GM12801 (cell line): Measurements from ENCODE around the gene LTB4R2.

Source experiments
- CTCF ChIP-seq: IDR thresholded peaks from one replicate; pipeline ENCODE4 v1.5.1; 2011; ENCODE audit warnings: control low read depth; ENCODE audit not compliant: insufficient read length; ENCODE audit errors: extremely low read depth

LTB4R2 gene

GRCh38 chr14:24271834-24272263, 38.1 kb upstream of the LTB4R2 start:
- no peak for TF ChIP-seq CTCF

- TF ChIP-seq CTCF: no peak
Measured at GRCh38 chr14:24272467-24272866, 37.5 kb upstream of the LTB4R2 start.

- no peak for TF ChIP-seq CTCF
Measured at GRCh38 chr14:24273422-24273998, 36.4 kb upstream of the LTB4R2 start.

- no peak for TF ChIP-seq CTCF
Measured at GRCh38 chr14:24274101-24274543, 35.8 kb upstream of the LTB4R2 start.

- no peak for TF ChIP-seq CTCF
Measured at GRCh38 chr14:24277071-24277470, 32.9 kb upstream of the LTB4R2 start.

GRCh38 chr14:24277606-24278321, 32.2 kb upstream of the LTB4R2 start:
- no peak for TF ChIP-seq CTCF

- TF ChIP-seq CTCF: no peak
Measured at GRCh38 chr14:24278424-24278823, 31.5 kb upstream of the LTB4R2 start.
